HG03139 (cell line): Measurements from ENCODE around the gene POLR2H.
"Not testable (repeated sequence)": the region's sequence is repeated elsewhere in the genome, so short reads cannot be mapped to it uniquely, and the experiment has no call there.

Experiments
- ATAC-seq: cut with Tn5 transposase; IDR thresholded peaks from one replicate; pipeline ENCODE4 v1.9.1; 2021; ENCODE audit not compliant: unreplicated experiment

POLR2H gene

DNA sequence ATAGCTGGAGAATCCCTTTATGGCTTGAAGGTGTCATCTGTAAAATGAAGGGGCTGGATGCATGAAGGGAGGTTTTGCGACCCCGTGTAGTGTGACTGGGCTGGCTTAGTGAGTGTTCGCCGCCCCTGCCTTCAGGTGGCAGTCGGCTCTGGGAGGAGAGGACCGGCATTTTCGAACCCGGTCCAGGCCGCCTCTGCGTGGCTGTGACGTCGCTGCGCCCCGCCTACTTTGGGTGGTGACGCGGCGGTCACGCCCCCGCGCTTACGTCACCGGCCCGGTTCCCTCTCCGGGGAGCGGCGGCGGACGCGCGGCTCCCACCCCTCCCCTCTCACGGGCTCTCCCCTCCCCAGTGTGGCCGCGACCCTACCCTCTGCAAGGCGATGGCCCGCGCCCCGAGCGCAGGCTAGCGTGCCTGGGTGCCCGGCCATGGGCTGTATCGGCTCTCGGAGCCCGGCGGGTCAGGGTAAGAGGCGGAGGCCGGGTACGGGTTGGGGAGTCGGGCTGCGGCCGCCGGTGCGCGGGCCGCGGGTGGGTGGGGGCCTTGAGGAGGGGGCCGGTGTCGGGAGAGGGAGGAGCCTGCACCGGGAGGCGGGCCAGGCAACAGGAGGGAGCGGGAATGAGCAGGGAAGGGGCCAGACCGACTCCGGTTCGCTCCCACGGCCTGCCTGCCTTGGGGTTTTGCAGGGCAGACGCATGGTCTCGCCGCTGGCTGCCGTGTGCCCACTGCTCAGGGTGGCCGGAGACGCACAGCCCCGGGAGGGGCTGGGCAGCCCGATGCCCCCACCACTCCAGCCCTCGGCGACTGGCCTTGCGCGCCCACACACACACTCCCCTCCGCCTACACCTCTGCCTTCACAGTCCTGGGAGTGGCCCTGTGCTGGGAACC is 25.6 kb upstream of the POLR2H start:
- ATAC-seq: peak; percentile 57

DNA sequence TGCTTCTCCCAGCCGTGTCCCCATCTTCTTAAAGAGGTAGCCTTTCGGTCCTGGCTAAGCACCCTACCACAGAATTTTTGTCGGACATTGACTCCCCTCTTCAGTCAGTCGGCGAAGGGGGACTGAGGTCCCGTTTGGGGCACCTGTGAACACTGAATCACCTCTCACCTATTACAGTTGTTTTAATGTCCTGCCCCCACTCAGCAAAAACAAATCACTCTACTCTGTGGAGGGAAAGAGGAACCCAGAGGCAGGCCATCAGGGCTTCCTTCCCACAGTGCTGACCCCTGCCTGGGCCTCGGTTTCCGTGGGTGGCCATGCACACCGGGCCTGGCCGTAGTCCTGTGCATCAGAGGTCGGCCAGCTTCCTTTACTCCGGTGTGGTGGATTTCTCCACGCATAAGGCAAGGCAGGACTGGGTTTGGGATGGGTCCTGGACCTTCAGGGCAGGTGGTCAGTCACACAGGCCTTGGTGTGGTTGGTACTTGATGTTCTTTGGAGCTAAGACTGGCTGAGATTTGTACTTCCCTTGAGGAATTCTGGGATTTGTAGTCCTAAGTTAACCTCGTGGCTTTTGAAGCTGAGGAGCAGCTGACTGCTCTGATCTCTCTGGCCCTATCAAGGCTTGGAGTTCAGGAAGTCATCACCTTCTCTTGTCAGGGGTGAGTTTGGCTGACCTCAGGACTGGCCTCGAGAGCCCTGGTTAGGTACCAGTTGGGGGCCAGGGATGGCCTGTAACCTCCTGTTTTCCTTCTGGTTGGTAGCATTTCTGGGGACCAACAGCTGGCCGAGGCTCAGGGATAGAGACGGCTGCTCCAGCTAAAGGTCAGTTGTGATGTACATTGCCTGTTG is 24.7 kb upstream of the POLR2H start:
- no peak for ATAC-seq

DNA sequence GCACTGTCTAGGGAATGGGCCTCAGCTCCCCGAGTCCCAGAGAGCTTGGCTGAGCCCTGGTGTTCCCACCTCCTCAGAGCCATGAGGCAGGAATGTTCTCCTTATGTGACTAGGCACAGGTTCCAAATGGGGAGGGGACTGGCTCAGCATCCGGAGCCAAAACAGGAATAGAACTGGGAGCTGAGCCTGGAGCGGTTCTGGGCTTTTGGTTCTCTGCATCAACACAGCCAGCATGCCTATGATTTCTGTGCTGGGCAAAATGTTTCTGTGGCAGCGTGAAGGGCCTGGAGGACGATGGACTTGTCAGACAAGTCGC is 24.2 kb upstream of the POLR2H start, which contains the start of gene FAM131A:
TSS of gene FAM131A (plus strand) at position 202 of the 316 bp plus-strand sequence. CDS start at position 233, 31 bp downstream.
- ATAC-seq: no peak

DNA sequence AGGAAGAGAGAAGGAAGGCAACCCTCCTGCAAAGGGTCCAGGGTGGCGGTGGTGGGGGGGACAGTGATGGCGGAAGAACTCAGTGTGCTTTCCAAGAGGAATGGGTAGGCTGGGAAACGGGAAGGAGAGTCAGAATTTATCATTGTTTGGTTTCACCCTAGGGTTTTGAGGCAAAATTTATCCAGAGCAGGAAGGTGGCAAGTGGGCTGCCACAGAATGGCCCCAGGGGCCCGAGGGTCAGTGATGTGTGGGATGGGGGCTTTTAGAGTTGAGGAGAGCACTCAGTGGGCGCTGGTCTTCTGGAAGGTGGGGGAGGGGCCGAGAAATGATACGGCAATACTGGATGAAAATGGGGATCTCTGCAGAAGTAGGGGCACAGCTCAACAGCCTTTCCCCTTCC is 23.5 kb upstream of the POLR2H start:
- ATAC-seq: no peak

DNA sequence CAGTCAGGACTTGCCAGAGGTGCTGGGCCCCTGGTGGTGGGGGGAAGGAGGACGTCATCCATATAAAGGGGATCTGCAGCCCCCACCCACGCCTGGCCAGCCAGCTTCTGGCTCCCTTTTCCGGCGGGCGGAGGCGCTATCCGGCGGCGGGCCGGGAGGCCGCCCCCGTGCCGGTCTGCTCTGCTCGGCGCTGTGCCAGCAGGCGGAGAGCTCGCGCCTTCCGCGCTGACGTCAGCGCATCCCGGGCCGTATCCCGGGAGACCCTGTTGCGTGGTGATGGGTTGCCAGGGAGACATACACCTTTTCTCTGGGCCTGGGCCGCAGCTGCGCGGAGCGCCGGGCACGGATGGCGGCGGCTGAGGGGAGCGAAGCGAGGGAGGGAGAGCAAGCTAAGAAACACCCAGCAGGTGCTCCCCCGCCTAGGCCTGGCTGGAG is 23.0 kb upstream of the POLR2H start:
- no peak for ATAC-seq

DNA sequence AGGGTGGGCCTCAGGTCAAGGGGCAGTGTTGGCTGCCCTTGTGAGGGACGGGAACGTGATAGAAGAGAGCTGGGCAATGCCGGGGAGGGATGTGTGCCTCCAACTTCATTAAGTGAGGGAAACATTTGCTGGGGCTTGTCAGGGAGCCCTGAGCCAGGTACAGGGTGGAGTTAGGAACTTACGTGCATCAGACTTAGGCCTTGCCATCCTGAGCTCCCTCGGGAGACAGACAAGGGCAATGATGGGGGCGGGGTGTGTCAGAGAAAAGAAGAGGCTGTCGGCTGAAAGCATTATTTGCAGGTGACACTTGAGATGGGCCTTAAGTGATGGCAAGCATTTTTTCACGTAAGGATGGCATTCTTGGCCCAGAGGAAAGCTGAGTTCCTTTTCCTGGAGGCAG is 22.5 kb upstream of the POLR2H start:
- no peak for ATAC-seq

DNA sequence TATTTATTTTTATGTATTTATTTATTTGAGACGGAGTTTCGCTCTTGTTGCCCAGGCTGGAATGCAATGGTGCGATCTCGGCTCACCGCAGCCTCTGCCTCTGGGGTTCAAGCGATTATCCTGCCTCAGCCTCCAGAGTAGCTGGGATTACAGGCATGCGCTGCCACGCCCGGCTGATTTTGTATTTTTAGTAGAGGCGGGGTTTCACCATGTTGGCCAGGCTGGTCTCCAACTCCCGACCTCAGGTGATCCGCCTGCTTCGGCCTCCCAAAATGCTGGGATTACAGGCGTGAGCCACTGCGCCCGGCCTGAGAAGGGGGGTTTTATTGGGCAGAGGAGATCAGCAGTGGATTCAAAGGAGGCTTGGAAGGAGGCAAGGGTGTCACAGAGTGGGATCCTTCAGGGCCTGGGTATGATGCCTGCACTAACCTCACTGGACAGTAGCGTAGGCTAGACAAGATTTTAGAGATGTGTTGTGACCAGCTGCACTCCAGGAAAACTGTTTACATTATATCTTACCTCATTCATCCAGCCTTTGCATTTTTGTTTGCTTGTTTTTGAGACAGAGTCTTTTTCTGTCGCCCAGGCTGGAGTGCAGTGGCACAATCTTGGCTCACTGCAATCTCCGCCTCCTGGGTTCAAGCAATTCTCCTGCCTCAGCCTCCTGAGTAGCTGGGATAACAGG is 21.9 kb upstream of the POLR2H start:
- ATAC-seq: not testable (repeated sequence)

DNA sequence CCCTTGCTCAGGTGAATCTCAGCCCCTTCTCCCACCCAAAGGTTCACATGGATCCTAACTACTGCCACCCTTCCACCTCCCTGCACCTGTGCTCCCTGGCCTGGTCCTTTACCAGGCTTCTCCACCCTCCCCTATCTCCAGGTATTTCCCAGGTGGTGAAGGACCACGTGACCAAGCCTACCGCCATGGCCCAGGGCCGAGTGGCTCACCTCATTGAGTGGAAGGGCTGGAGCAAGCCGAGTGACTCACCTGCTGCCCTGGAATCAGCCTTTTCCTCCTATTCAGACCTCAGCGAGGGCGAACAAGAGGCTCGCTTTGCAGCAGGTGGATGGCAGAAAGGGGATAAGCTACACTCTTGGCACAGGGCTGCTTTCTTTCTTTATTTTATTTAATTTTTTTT is 19.6 kb upstream of the POLR2H start:
- no peak for ATAC-seq

DNA sequence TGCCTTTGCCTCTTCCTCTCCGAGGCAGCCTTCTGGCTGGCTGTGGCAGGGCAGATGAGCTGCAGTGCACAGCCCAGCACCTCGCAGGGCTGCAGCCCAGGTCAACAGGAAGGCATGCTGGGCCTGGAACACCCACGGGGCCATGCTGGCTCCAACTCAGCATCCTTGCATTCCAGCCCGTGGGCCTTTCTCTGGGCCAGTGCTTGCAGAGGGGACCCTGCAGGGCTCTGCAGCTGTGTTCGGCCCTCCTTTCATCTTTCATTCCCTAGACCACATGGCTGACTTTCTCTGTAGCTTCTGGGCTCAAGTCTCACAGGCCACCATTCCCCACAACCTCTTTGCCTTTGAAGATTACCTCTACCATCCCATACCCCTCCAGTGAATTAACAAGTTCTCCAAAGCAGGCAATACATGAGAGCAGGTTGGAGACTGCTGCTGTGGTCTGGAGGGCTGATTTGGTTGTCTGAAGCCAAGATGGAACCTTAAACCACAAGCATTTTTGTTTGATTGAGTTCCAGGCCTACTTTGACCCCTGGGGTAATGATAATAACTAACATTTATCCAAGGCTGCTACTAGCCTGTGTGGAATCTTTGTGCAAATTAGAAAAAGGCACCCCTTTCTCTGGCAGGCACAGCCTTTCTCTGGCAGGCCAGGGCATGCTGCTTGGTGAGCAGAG is 18.2 kb upstream of the POLR2H start:
- ATAC-seq: no peak

DNA sequence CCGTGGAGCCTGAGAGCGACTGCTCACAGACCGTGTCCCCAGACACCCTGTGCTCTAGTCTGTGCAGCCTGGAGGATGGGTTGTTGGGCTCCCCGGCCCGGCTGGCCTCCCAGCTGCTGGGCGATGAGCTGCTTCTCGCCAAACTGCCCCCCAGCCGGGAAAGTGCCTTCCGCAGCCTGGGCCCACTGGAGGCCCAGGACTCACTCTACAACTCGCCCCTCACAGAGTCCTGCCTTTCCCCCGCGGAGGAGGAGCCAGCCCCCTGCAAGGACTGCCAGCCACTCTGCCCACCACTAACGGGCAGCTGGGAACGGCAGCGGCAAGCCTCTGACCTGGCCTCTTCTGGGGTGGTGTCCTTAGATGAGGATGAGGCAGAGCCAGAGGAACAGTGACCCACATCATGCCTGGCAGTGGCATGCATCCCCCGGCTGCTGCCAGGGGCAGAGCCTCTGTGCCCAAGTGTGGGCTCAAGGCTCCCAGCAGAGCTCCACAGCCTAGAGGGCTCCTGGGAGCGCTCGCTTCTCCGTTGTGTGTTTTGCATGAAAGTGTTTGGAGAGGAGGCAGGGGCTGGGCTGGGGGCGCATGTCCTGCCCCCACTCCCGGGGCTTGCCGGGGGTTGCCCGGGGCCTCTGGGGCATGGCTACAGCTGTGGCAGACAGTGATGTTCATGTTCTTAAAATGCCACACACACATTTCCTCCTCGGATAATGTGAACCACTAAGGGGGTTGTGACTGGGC is 16.8 kb upstream of the POLR2H start:
- no peak for ATAC-seq

DNA sequence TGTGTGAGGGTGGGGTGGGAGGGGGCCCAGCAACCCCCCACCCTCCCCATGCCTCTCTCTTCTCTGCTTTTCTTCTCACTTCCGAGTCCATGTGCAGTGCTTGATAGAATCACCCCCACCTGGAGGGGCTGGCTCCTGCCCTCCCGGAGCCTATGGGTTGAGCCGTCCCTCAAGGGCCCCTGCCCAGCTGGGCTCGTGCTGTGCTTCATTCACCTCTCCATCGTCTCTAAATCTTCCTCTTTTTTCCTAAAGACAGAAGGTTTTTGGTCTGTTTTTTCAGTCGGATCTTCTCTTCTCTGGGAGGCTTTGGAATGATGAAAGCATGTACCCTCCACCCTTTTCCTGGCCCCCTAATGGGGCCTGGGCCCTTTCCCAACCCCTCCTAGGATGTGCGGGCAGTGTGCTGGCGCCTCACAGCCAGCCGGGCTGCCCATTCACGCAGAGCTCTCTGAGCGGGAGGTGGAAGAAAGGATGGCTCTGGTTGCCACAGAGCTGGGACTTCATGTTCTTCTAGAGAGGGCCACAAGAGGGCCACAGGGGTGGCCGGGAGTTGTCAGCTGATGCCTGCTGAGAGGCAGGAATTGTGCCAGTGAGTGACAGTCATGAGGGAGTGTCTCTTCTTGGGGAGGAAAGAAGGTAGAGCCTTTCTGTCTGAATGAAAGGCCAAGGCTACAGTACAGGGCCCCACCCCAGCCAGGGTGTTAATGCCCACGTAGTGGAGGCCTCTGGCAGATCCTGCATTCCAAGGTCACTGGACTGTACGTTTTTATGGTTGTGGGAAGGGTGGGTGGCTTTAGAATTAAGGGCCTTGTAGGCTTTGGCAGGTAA is 16.0 kb upstream of the POLR2H start:
- ATAC-seq: no peak

DNA sequence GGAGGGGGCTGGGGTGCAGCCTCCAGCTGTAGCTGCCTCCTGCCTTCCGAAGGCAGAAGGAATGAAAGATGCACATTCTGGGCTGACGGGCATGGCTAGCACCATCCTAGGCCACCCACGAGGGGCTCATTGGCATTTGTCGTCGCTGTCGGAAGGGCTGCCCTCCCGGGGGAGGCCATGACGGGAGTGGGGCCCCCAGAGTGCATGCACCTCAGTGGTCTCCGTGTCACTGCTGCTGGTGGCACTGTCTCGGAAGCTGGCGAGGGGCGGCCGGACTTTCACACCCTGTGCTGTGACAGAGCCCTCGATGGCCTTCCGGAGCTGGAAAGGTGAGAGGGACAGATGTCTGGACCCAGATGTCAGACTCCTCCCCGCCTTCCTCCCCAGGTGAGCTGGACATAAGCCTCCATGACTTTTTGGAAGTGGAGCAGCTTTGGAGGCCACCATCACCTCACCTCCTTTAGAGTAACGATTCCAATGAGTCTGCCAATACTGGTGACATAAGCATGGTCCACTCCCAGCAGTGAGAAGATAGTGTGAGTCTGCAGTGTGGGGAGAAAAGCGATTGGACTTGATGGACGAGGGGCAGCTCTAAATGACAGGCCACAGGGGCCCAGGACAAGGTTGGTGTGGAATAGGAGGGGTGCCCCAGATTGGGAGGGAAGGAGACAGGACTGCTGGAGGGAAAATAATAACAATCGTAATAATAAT is 14.9 kb upstream of the POLR2H start:
- no peak for ATAC-seq

DNA sequence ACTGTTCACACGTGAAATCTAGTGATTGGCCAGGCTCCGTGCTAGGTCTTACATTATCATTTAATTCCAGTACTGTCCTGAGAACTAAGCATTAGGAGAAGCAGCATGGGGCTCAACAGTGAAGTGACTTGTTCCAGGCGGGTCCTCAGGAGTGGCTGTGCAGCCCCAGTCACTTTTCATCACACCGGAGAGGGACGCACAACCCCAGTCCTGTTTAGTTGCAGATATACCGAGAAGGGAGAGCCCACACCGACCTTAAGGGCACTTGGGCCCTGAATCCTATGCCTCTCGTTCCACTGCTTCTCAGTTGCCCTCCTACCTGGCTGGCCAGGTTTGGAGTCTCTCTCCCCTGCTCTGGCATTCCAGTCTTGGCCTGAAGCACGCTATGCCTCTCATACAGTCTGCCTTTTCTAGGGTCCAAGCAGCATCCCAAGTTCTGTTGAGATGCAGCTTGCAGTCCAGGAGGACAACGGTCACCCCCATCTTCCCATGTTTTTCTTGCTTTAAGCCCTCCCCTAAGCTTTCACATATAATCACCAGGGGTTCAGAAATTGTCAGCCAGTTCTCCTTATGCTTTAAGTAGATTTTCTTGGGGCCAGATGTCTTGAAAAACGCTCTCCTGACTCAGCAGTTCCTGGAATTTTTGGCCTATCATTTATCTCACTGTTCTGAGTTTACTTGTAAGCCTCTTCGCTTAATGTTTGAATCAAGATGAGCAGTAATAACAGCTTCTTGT is 14.0 kb upstream of the POLR2H start:
- ATAC-seq: no peak

DNA sequence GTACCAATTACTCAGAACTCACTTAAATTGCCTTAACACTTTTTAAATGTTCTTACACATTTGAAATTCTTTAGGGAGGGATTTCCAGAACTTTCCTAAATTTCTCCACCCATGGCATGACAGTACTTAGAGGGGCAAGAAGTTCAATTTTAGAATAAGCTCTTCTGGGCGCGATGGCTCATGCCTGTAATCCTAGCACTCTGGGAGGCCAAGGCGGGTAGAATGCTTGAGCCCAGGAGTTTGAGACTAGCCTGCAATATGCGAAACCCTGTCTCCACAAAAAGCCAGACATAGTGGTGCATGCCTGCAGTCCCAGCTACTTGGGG is 13.5 kb upstream of the POLR2H start:
- no peak for ATAC-seq

DNA sequence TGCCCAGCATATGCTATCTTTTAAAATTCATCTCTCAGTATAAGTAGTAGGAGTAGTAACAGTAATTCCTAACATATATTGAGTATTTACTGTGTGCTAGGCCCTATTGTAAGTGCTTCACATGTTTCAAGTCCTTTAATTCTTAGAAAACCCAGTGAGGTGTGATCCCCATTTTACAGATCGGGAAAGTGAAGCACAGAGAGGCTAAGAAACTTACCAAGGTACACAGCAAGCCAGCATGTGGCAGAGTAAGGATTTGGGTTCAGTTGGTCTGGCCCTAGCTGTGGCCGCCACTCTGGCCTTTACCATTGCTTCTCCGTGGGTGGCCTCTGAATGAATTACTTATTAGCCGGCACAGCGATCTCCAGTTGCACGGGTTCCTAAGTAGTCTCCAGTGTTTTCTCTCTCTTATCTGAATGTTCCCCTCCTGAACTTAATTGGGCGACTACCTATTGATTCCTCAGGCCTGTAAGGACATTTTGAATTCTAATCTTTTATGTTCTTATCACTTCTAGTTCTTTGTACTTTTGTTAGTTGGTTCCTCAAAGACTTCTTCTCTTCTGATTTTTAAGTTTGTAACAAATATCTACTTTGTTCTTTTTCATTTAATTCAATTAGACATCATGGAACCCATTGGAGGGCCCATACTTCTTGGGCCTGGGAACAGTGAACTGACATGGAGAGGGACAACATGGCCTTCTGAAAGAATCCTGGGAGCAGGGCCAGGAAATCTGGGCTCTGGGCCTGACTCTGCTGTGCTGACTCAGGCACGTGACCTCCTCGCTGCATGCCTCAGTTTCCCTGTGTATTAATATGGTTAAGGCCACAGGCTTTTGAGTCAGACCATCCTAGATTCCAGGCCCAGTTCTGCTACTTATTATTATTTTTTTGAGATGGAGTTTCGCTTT is 11.7 kb upstream of the POLR2H start:
- ATAC-seq: no peak

DNA sequence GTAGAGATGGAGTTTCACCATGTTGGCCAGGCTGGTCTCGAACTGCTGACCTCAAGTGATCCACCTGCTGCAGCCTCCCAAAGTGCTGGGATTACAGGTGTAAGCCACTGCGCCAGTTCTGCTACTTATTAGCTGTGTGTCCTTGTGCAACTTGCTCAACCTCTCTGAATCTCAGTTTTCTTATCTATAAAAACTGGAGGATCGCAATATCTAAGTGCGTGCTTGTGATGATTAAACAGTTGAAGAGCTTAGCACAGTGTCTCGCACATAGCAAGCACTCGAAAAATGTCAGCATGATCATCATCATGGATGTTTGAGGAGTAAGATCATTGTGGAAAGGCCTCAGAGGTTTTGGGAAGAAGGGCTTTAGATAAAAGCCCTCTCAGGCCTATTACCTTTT is 10.9 kb upstream of the POLR2H start:
- ATAC-seq: no peak

DNA sequence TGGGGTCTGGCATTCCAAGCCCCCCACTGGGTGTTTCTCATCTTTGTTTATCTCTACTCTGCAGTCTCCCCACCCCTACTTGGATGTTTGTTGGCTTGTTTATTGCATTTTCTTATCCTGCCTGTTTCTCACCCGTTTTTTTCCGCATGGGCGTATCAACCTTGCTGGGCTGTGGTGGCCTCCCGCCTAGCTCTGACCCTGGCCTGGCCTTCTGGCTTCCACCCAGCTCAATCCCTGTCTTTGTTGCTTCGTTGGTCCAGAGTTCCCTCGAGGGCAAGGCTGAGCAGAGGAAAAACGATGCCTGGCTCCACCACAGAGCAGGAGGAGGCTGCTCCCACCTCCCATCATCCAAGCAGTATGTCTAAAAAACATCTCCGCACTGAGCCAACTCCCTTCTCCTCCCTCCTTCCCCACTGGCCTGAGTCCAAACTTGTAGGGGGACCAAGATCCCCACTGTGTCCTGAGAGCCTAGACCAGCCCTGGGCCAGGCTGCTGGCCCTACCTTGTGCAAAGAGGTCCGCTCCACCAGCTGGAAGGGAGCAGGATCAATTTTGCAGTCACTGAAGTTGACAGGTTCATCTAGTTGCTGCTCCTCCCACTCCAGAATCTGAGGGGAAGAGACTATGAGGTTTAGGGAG is 9.9 kb upstream of the POLR2H start:
- no peak for ATAC-seq
